ENCODE results near the gene HINT3.
"Not testable (repeated sequence)": the region's sequence is repeated elsewhere in the genome, so short reads cannot be mapped to it uniquely, and the experiment has no call there.

The HINT3 gene

DNA sequence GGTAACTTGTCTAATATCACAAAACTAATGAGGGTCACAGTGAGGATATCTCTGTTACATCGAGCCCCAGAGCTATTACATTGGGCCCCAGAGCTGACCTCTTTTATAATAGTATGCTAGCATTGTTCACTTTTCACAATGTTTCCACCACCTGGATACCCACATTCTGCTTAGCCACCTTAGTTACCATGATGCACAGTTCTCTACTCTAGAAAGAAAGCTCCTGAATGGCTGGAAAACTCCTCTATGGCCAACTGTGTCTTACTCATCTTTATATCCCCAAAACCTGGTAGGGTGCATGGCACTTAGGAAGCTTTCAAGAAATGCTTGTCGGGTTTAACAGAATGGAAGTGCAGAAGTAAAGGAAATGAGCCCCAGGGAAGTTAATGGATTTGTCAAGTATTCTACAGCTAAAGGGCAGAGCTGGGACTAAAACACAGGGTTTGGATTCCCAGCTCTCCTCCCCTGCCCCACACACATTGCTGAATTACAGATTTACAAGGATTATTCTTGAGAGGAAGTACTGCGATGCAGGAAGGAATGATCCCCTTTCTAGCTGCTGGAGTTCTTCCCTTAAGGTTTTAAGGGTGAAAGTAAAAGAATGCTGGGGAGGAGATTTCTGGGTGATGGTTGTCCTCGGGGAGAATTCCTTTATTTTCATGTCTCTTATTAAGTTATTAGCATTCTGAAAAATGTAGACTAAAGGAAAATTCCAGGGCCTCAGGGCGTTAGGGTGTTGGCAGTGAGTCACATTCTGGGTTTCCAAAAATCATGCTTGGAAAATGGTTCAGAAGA is 16.1 kb upstream of the HINT3 start:
- no peak for DNase-seq

DNA sequence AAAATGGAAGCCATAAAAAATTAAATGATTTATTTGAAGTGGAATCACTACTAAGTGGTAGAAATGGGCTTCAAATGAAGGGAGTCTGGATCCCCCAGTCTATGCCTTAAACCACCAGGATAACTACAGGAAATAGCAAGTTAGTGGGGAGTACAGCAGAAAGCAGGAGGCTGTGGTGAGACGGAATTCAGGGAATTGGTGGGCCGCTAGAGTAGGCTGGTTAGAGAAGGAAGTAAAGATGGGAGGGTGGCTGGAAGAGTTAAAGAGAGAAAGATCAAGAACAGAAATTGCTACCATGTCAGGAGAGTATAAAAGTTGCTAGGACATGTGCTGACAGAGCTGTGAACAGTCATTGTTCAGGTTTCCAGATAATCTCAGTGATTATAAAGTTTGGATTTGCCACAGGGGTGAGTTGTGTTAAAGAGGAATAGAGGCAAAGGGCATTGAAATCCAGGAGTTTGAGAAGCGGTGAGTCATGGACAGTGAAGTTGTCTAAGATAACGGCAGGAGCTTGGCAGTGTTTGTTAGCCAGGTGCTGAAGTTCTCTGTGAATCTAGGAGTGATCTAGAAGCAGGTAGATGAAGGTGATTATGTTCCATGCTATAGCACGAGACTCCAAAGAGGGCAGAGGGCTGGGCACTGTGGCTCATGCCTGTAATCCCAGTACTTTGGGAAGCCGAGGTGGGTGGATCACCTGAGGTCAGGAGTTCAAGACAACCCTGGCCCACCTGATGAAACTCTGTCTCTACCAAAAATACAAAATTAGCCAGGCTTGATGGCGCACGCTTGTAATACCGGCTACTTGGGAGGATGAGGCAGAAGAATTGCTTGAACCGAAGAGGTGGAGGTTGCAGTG is 13.7 kb upstream of the HINT3 start:
- no peak for DNase-seq

DNA sequence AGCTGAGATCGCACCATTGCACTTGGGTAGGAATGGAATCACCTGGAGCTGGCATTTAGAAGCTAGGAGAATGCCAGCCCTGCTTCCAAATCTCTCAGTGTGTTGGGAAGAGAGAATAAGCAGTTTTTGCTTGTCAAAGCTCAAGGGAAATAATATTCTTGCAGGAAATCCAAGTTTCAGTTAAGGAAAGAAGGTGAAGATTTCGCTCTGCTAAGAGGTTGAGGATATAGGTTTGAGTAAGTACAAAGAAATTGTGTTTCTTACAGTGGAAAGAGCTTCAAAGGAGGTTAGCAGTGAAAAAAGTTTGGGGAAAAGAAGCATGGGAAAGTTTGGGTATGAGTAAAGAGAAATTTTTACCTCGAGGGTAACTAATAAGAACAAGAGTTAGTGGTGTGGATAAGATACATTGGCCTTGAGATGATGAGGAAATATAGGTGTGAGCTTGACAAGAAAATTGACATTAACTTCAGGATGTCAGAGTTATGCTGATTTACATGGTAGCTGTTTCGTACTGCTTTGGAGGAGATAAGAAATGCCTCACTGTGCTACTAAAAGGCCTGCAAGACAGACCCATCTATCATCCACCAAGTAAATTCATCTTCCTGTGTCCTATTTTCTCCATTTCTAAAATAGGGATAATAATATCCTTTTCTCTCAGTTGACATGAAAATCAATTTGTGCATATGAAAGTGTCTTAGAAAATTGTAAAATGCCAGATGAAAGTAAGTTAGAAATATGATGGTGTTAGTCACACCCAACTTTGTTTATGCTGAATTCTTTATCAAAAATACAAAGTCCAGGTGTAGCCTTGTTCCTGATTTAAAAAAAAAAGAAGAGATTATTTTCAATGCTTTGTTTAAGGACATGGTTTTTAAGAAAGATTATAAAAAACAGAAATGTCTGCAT is 12.8 kb upstream of the HINT3 start:
- no peak for DNase-seq

DNA sequence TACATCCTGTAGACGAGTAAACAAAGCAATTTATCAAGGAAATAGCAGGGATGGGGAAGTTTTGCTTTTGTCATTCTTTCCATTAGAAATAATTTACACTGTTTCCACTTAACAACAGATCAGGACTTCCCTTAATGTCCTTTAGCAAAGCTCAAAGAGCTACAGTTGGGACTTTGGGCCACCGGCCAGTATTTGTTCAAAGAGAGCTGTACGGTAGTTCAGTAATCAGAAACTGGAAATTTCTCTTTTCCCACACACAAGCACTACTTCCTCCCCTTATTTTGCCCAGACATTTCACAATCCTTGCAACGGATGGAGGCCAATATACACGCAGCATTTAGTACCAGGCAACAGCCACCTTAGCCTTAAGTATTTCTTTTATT is 12.1 kb upstream of the HINT3 start:
- no peak for DNase-seq

DNA sequence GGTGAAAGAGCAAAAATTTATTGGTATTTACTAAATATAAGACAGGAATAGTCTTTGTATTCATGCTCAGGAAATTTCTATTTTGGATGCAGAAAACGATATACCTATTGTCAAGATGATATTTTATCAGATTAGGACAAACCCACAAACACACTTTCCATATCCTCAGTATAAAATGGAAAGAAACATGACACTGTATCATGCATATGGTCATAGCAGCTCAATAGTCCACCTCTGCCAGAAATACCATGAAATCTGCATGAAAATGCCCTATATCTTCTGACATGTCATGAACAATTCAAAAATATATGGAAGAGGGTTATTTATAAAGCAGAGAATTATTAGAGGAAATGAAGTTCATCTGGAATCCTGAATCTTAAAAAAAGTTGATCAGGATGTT is 11.7 kb upstream of the HINT3 start:
- DNase-seq, result no peak

DNA sequence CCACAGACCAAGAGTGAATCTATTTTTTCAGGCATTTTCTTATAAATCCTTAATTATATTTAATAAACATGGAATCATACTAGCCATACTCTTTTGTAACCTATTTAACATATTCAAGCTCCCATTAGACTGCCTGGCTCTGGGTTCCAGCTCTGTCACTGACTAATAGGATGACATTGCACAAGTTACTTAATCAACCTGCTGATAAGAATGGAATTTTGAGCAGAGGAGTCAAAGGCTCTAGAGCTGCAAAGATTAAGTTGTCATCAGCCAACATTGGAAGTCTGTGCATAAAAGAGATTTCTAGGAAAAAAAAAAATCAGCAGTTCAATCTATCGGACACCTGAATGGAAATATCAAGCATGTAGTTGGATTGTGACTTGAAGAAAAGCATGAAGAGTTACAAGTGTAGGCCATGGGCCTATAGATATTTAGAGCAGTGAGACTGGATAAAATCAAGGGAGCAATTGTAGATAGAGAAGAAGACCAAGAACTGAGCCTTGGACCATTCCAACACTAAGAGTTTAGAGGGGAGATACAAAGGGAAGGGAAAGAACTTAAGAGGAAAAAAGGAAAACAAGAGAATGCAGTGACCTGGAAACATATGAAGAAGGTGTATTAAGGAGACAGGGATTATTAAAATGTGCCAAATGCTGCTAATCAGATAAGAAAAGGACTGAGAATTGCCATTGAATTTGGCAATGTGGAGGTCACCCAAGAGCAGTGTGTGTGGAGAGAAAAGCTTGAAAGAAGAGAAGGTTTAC is 11.0 kb upstream of the HINT3 start:
- no peak for DNase-seq

DNA sequence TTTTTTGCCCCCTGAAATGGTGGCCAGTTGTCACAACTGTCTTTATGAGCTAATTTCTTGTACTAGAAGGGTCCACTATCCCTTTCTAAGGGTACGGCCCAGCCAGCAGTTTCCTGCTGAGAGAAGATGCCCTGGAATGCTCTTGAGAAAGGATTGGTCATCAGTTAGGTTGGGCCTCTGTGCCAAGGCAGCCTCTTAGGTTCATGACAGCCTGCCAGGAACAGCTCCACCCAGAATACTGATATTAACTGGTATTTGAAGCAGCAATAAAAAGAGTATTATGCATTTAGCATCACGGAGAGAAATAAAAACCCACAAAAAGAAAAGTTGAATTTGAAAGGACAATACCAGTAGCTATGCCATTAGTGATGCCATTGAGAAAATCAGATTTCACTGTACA is 9.0 kb upstream of the HINT3 start:
- DNase-seq, result no peak

DNA sequence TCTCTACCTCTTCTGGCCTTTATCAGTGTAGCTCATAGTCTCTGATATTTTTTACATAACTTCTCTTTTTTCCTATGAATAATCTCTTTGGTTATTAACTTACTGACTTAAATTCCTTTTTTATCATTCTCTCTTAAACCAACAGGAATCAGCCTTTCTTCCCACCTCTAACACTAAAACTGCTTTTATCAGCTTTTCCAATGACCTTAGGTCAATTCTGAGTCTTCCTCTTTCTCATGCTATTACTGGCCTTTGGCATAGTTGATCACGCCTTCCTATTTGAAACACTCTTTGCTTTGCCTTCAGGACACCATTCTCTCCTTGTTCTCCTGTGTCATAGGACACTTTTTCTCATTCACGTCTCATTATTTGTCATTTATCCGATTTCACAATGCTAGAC is 8.1 kb upstream of the HINT3 start:
- no peak for DNase-seq

DNA sequence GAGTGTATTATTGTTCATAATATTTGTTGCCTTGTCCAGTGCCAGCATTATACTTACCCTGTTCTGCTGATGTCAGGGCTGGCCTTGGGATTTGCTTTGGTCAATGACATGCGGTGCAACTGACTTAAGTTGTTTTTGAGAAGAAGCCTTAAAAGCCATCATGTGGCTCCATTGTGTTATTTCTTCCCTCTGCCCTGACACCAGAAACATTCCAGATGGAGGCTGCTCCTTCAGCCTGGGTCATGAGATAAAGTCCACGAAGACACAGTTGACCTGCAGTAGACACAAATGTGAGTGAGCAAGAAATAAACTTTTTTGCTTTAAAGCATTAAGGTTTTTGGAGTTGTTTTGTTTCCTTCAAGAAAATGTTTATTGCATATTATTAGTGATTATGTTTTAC is 7.5 kb upstream of the HINT3 start:
- no peak for DNase-seq

DNA sequence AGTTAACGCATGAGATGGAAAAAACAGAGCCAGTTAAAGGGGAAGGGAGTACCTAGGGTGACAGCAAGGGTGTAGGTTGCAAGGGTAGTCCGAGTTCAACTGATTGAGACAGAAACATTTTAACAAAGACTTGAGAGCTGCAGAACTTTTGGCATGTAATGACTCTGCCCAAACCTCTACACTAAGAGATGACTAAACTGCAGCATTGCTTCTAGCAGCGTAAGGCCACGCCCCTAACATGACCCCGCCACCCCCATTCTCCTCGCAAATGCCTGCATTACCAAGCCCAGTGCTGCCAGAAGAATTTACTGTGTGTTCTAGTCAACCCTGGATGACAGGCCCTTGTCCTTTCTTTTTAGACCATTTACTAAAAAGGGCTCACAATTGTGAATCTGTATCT is 6.3 kb upstream of the HINT3 start:
- DNase-seq, result no peak

DNA sequence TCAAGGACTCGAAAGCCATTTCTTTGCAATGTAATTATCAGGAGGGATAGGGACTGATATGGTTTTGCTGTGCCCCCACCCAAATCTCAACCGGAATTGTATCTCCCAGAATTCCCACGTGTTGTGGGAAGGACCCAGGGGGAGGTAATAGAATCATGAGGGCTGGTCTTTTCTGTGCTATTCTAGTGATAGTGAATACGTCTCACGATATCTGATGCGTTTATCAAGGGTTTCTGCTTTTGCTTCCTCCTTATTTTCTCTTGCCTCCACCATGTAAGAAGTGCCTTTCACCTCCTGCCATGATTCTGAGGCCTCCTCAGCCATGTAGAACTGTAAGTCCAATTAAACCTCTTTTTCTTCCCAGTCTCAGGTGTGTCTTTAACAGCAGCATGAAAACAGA is 5.9 kb upstream of the HINT3 start:
- DNase-seq, result not testable (repeated sequence)

DNA sequence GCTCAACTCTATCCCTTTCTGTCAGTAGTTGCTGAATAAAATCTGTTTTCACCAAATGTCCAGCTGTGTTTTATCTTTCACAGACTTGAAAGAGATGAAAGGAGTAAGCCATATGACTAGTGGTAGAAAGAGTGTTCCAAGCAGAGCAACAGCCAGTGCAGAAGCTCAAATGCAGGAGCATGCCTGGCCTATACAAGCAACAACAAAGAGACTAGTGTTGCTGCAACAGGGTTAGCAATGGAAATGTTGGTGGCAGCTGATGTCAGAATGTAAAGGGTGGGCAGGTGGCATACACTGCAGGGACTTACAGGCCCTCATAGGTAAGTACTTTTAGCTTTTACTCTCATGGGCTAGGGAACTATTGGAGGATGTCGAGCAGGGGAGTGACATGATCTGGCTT is 5.2 kb upstream of the HINT3 start:
- no peak for DNase-seq

DNA sequence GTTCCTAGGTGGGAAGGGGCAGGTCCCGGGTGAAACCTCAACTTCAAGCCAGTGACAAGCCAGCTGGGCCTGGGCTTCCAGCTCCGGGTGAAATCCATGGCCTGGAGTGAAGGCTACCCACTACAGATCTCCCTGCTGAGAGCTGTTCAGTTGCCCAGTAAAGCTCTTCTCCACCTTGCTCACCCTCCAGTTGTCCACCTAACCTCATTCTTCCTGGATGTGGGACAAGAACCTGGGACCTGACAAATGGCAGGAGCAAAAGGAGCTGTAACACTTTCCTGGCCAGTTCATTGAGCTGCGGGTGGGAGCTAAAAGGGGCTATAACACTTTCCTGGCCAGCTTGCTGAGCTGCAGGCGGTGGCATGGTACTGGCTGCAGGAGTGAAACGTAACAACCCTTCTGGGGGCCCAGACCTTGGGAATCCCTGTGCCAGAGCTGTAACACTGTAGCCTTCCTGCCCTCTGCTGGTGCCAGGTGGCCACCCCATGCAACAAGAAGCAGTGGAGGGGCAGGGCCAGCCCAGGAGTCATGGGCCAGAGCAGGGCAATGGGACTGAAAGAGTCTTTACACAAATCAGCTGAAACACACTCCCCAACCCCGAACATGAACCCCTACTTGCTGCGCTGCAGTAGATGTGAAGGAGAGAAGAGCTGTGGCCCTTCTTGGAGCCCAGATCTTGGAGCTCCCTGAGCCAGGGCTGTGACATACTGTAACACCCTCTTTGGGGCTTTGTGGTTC is 3.6 kb upstream of the HINT3 start:
- DNase-seq, result peak; percentile 10

DNA sequence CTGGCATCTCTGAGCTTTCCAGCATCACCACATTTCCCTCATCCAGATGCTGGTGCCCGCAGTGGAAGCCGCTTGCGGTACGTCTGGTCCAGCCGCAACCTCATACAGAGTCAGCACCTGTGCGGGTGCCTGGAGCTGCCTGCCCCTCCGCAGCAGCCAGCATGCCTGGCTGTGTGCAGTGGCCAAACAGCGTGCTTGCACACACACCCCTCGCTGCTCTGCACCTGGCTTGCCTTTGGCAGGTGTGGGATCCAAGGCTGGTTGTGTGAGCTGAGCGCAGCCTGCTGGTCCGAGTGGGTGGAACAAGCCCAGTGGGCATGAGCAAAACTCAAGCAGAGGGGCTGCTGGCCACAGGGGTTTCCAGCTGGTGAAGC is 3.1 kb upstream of the HINT3 start:
- peak; percentile 80 for DNase-seq

DNA sequence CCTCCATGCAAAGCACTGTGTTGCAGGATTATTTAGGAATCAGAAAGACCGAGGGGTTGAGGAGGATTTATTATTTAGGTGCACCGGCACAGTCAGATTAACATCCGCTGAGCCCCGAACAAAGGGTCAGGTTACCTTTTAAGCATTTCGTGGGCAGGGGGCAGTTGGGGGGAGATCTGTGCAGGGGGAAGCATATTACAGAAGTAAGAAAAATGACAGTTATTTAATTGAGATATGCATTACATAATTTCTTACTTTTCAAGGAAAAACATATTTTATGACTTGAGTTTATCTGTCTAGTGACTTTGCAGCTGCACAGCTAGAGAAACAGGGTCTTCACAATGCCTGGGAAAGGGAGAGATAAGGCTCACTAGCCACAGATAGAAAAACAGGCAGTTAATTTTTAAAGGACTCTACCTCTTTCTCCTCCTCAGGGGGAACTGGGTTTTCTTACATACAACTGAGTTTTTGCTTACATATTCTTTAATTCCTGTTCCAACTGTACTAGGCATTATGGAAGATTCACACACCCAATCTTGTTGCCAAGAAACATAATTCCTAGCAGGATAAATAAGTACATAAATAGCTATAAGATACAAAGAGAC is 1.7 kb upstream of the HINT3 start:
- DNase-seq, result no peak

DNA sequence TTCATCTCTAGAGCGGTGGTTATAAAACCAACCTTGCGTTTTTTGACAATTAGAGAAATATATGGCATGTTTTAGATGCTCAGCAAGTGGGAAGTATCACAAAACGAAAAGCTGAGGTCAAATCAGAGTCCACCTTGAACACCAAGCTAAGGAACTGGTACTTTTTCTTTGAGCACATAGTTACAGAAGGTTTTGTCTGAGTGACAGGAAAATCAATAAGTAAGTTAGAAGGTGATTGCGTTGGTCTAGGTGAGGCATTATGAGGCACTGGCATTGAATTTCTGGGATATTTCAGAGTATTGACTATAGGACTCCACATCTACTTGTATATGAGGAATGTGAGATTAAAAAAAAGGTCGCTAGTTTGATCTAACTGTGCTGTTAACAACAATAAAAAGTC is 597 bp upstream of the HINT3 start:
- DNase-seq, result no peak

DNA sequence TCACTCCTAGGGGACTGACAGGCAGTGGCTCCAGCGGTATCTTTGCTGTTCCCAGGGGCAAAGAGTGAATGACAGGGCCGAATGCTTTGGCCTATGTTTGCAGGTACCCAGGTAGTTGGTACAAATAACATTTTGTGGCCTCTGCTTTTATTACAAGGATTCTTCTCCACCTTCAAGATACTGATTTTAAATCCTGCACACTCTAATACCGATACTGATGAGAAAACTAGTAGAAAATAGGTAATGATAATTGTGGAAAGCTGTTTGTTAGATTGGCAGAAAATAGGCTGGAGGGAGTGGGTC is 772 bp downstream of the HINT3 start:
- DNase-seq, result no peak

DNA sequence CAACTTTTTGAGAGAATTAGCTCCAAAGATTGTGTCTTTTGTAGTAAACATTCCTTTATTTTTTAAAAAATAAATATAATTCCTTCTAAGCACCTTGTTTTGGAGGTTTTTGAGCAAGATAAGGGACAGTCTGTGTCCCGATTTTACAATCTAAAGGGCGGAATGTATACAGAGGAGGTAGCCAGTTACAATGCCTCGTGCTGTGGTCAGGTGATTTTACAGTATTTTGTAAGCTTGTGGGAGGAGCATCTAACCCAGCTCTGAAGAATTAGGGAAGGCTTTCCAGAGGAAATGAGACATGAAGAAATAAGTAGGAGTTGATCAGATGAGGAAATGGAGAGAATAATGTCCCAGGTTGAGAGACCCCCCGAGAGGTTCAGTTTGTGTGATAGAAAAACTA is 1.3 kb downstream of the HINT3 start:
- no peak for DNase-seq

DNA sequence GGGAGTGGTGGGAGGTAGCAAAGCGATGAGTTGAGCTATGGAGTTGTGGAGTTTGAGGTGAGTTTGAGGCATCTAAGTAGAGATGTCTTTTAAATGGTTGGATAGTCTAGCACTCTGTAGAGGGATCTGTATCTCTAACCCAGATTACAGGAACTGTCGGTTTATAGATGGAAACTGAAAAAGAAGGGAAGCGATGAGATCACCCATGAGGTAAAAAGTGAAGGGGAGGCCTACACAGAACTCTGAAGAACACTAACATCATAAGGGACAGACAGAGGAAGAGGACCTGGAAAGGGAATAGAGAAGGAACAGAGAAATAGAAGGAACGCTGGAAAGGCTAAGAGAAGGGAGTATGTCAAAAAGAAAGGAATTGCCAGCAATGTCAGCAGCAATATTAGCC is 2.5 kb downstream of the HINT3 start:
- no peak for DNase-seq

DNA sequence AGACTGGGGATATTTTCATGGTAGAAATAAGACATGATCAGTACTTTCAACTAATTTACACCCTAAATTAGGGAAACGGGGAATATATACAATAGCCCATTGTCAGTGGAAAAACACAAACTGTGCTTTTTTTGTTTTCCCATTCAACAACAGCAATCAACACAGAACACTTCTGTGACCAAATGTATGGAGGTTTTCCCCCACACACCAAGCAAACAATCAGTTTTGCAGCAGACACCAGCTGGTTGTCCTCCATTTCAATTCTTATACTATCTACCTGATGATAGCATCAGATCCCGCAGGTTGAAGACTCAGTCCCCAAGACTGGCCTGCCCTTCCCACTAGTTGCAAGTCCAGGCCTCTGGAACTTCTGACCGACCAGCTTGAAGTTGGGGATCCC is 4.5 kb downstream of the HINT3 start:
- DNase-seq, result no peak

DNA sequence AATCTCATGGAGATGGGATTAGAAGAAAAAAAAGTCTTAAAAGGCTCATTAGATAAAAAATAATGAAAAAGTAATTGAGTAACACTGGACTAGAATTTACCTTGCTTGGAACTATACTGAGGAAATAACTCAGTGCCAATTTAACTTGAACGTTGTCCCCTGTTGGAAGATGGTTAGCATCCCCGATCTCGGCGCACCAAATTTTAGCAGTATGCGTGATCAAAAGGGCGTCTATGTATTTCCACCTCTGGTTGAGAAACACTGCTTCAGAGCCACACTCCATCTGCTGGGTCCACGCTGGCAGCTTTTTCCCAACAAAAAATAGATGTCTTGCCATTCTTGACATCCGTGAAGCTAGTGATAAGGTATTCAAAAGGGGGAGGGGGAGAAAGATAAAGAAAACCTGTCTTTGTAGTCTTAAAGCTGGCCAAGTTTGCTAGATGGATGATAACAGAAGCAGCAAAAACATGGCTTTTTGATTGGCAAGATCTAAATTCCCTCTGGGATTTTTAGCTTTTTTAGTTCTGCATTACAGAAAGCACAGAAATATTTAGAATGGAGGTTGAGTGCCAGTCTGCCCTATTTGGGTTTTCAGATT is 6.4 kb downstream of the HINT3 start:
- no peak for DNase-seq
